Mammary epithelial cell (primary cell): Measurements from ENCODE around the gene TOR1B.

ENCODE experiments used
- EZH2 ChIP-seq: IDR thresholded peaks from 2 replicates; pipeline ENCODE4 v1.6.1; 2012; ENCODE audit warnings: low read length, inconsistent platforms, borderline replicate concordance
- TF ChIP-seq, protein P1 (sequence below), 2 donors: IDR thresholded peaks in 1 of 2; conservative IDR thresholded peaks in 1 of 2; 2 replicates each; pipeline ENCODE4 v1.5.1; 2011 to 2012; ENCODE audit warnings: inconsistent platforms in 2 of 2, low read length in 2 of 2, mild to moderate bottlenecking in 2 of 2, control low read depth in 1 of 2, low read depth in 1 of 2; ENCODE audit not compliant: insufficient read depth in 1 of 2; ENCODE audit errors: extremely low read depth in 1 of 2

DNA sequence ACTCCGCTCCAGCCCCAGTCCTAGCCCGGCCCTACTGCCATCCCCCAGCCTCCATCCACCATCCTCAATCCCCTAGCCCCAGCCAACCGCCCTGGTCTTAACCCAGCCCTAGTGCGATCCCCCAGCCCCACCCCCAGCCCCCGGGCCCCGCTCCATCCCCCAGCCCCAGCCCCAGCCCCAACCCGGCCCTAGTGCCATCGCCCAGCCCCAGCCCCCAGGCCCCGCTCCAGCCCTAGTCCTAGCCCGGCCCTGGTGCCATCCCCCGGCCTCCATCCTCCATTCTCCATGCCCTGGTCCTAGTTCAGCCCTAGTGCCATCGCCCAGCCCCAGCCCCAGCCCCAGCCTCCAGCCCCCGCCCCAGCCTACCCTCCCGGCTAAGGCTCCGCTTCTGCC lies 20.6 kb downstream of the TOR1B start:
- TF ChIP-seq, protein P1, sequence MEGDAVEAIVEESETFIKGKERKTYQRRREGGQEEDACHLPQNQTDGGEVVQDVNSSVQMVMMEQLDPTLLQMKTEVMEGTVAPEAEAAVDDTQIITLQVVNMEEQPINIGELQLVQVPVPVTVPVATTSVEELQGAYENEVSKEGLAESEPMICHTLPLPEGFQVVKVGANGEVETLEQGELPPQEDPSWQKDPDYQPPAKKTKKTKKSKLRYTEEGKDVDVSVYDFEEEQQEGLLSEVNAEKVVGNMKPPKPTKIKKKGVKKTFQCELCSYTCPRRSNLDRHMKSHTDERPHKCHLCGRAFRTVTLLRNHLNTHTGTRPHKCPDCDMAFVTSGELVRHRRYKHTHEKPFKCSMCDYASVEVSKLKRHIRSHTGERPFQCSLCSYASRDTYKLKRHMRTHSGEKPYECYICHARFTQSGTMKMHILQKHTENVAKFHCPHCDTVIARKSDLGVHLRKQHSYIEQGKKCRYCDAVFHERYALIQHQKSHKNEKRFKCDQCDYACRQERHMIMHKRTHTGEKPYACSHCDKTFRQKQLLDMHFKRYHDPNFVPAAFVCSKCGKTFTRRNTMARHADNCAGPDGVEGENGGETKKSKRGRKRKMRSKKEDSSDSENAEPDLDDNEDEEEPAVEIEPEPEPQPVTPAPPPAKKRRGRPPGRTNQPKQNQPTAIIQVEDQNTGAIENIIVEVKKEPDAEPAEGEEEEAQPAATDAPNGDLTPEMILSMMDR (conservative IDR thresholded peaks at IDR 0.05 in 1 of 2, IDR thresholded peaks at IDR 0.05 in 1 of 2; ENCODE audit: extremely low read depth in 1 of 2, insufficient read depth in 1 of 2, low read depth in 1 of 2, low read length in 2 of 2), result no peak
- TF ChIP-seq EZH2, result no peak
